NT2/D1 (cell line): ENCODE data around the gene GALP.
"Not testable (repeated sequence)": the region's sequence is repeated elsewhere in the genome, so short reads cannot be mapped to it uniquely, and the experiment has no call there.

Experiments
- YY1 ChIP-seq: IDR thresholded peaks from 2 replicates; pipeline ENCODE4 v1.6.1; 2011; ENCODE audit not compliant: insufficient read length, insufficient read depth
- ZNF274 ChIP-seq: IDR thresholded peaks from 2 replicates; pipeline ENCODE4 v1.6.1; 2011; ENCODE audit warnings: mild to moderate bottlenecking, low read depth, low read length

GRCh38 chr19:56221442-56221841 is 45.6 kb downstream of the GALP start:
- not testable (repeated sequence) for TF ChIP-seq YY1, ZNF274
